ENCODE data around the gene TUBGCP6.

Gene TUBGCP6

DNA sequence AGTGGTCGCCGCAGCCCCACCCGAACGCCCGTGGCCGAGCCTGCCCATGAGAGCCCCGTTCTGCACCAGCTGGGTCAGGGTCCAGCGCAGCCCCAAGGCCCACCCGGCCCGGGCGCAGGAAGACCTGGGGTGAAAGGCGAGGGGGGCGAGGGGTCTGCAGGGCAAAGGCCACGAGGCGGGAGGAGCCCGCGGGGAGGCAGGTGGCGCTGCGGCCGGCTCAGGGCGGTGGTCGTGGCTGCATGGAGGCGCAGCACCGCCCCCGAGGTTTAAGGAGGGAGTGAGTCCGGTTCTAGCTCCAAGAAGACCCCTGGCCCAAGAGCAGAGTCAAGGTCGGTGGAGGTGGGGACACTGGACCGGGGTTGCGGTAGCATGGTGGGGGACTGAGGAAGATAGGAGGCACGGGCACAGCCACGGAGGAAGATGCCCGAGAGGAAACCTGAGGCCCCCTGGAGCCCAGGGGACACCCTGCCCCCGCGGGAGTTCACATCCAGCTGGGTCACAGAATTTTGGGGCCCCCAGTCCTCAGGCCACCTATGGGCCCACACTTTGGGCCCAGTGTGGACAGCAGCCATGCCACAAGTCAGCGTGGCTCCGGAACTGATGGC lies 6.8 kb upstream of the TUBGCP6 start:
- DNase-seq (ENCODE audit: low read depth in 1 of 2, low spot score in 1 of 2) = no peak

DNA sequence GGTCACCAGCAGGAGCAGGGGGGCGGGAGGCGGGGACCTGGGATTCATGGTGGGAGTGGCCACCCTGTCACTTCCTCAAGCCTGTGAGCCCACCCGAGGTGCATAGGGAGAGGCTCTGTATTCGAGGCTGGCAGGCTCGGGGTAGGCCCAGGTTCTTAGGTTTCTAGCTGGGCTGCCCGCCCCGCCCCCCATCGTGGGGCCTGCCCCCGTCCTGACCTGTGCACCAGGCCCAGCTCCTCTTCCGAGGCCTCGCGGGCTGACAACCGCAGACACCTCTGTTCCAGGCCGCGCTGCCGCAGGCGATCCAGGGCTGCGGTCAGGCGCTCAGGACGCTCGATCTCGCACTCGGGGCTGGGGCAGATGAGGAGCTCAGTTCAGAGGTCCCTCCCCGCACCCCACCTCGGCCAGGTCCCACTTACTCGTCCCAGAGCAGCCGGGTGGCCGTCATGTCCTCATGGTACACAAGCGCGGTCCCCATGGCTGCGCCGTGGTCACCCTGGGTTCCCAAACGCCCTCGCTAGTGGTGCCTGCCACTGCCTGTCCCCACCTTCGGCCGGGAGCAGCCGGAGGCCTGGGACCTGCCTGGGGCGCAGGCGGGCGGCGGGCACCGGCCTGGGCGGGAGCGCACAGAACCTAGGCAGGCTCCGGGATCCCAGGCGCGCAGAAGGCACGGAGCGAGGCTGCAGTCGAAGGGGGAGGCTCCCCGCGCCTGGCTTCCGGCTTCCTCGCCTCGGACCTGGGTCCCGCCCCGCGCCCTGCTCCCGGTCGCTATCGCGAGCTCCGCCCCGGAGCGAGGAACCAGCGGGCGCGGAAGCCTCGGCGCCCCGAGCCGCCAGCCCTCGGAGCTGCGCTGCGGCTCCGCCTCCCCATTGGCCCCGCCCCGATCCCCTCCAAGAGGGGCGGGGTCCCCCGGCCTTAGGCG lies 6.0 kb upstream of the TUBGCP6 start, which contains the start of gene HDAC10:
Gene HDAC10 (minus strand): TSS at position 711 of the 922 bp plus-strand sequence. CDS start 233 bp downstream, at position 478.
- DNase-seq (ENCODE audit: low read depth in 1 of 2, low spot score in 1 of 2) = peak in 1 of 2 donors; percentile 69

DNA sequence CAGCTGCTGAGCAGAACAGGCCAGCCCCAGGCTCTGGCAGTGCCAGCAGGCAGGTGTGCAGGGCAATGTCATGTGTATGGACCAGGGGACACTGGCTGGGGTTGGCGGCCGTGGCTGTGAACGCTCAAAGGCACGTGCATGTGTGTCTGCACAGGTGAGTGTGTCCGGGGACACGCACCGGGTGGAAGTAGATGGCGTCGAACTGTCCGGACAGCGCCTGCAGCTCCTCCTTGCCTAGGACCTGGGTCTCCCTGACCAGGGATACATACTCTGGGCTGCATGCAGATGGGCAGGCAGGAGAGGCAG lies 5.4 kb upstream of the TUBGCP6 start:
- no peak for DNase-seq (ENCODE audit: low read depth in 1 of 2, low spot score in 1 of 2)

DNA sequence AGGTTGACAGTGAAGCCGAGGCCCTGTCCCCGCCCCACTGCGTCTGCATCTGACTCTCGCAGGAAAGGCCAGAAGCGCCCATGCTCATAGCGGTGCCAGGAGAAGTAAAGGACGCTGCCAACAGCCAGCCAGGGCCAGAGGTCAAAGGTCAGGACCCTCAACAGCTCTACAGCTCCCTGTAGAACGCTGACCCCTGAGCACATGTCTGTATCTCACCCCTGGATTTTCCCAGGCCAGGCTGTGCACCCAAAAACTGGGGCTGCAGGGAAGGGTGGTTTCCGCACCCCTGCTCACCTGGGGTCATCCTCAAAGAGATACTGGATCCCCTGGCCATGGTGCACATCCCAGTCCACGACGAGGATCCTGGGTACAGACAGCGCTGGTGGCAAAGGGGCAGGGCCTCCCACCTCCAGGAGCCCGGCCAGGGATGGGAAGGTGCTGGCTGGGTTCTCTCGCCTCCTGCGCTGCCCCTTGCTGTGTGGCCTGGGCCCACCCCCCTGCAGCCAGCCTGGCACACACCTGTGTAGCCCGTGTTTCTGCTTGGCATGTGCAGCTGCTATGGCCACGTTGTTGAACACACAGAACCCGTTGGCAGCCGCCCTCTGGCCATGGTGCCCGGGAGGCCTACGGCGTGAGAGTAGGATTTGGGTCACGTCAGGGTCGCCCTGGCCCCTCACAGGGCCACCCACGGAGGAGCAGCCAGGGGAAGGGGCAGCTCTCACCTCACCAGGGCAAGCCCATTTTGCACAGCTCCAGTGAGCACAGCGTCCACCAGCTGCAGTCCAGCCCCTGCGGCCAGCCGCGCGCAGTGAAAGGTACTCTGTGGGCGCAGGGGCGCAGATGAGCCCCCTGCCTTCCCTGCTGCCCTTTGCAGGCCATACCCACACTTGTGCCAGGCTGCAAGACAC lies 4.8 kb upstream of the TUBGCP6 start:
- DNase-seq (ENCODE audit: low read depth in 1 of 2, low spot score in 1 of 2) = no peak

DNA sequence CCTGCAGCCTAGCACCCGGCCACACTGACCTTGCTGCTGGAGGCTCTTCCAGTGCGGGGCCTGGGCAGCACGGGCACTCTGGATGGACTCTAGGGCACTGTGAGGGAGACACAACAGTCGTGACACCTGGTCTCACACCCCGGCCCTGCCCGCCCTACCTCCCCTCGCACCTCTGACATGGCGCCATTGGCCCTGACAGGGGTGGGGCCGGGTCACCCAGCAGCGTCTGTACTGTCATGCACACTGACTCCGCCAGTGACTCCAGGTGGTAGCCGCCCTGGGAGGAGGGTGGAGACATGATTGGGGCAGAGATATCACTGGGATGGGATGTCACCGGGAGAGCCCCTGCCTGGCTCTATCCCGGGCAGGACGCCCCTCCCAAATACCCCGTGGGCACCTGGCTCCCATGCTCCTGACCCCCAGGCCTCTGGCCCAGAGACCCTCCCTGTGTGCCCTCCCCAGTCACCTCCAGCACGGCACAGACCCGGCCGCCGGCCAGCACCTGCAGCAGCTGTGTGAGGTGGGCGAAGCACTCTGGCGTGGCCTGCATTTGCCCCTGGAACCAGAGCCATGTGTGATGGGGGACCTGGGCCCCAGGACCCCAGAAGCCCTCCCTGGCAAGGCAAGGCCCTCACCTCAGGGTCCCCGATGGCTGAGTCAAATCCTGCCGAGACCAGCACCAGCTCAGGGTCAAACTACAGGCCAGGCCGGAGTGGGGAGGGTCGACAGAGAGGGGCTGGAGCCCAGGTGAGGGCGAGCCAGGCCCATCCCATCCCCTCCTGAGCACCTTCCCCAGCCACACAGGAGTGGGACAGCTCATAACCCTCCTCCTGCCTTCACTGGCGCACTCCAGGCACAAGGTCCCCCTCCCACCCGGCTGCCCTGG lies 3.6 kb upstream of the TUBGCP6 start:
- DNase-seq (ENCODE audit: low read depth in 1 of 2, low spot score in 1 of 2) = no peak

DNA sequence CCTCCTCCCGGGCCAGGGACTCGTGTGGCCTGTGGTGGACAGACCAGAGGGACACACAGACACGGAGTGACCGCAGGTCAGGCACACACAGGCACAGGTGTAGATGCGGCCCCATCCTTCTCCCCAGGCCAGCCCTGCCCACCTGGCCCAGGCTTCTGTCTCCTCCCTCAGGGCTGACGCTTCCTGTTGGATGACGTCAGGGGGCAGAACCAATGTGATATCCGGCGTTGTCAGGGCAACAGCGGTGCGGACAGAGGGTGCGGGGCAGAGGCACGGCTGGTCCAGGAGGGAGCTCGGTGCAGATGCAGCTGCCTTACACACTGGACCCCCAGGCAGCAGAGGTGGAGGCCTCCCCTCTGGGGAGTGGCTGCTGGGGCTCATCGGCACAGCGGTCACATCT lies 2.9 kb upstream of the TUBGCP6 start:
- DNase-seq (ENCODE audit: low read depth in 1 of 2, low spot score in 1 of 2) = no peak

DNA sequence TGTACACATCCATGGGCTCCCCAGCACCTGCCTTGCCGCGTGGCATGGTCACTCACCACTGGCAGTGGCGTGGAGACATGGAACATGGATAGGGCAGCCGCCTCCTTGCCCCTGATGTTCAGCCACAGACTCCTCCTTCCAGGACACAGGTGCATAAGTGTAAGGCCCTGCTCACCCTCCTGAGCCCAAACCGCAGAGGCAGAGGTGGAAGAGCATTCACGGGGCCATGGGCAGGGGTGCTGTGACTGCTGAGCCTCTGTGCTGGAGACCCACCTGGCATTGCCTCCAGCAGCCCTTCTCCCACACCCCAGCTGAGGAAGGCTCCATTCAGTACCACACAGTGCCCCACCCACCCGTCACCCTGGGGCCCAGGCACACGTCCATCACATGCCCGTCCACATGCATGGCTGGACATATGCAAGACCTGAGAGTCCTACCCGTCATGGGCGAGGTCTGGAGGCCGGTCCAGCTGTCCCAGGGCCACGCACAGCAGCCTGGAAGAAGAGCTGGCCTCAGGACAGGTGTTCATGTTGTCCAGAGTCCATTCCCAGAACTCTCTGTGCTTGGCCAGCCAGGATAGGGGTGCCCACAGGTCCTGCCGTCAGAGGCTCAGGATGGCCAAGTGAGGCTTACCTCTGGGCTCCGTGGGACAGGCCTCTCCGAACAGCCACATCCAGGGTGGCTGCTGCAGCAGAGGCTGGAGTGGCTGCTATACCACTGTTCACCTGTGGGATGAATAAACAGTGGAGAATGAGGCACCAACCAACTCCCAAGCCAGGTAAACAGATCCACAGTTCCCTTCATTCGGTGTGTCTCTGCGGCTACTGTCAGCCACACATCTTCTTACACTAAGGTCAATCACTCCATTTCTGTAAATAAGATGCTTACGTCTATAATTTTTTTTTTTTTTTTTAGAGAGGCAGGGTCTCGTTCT lies 1.7 kb upstream of the TUBGCP6 start:
- no peak for DNase-seq (ENCODE audit: low read depth in 1 of 2, low spot score in 1 of 2)

DNA sequence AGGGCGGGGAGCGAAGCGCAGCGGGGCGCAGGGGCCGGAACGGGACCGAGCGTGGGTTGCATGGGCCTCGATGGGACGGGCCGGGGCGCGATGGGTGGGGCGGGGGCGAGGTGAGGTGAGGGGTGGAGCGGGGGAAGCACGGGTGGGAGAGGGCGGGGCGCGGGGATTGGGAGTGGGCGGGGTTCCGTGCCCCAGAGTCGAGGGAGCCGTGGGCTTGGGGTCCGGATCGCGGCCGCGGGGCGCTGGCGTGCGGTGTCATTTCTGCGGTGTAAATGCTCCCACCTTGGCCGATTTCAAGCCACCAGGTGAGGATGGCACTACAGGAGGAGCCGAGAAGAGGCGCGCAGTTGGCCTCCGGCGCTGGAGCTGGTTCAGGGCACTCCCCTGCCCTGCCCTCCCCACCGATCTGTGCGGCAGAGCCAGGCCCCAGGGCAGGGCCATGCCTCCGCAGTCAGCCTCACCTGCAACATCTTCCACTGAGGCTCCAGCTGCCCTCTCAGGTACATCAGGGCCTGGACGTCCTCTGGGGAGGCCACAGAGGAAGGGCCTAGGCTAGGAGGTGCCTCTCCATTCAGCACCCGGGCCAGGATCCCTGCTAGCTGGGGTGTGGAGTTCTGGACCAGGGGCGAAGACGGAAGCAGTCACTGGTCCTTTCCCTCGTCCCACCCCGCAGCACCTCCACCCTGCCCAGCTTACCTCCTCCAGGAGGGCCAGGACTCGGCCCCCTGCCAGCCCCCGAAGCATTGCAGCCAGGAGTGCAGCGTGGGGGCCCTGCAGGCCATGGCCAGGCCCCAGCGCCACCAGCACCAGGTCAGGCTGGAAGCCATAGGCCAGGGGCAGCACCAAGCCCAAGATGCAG lies 620 bp upstream of the TUBGCP6 start:
- DNase-seq (ENCODE audit: low read depth in 1 of 2, low spot score in 1 of 2) = no peak

DNA sequence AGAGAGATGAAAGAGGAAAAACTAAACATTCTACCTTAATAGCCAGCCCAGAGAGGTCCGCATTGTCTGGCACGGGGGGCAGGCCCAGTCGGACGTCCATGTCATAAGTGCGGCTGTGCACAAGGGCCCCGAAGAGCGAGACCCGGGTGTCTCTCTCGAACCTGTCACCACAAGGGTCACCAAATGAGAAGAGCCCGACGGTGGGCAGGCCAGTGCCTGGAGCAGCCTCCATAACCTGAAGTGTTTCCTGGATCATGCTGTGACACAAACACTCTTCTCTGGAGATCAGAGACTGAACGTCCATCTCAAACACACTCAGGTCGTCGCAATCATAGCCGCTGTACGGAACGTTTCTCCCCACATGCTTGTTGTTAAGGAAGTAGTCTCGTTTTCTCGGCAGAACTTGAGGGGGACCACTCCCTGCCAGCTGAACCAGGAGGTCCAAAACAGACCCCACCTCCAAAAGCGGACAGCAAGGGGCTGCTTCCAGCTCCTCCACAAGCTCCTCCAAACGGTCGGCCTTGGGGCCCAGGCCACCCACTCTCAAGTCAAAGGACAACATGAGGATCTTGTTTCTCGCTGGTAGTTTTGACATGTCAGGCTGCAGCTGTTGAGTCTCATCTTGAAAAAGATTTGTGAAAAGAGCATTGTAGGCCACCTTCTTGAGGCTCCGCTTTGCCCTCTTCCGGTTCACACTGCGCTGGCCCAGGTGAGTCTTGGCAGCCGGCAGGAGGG lies 971 bp downstream of the TUBGCP6 start:
- DNase-seq (ENCODE audit: low read depth in 1 of 2, low spot score in 1 of 2) = no peak

DNA sequence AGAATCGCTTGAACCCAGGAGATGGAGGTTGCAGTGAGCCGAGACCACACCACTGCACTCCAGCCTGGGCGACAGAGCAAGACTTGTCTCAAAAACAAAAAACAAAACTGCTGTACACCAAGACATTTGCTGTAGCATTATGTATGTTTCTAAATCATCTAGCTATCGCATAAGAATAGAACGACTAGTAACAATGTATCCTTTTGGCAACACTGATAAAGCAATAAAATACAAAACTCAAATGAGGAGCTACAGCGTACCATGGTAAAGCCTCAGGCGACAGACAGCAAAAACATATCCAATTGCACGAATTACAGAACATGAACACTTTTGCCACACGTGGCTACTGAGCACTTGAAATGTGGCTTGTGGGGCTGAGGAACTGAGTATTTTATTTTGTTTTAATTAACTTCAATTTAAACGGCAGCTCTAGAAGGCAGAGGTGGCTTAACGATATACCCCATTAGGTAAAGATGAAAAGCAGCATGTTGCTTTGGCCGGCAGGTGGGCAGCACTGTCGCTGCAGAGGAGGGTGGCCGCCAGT lies 2.3 kb downstream of the TUBGCP6 start:
- no peak for DNase-seq (ENCODE audit: low read depth in 1 of 2, low spot score in 1 of 2)

DNA sequence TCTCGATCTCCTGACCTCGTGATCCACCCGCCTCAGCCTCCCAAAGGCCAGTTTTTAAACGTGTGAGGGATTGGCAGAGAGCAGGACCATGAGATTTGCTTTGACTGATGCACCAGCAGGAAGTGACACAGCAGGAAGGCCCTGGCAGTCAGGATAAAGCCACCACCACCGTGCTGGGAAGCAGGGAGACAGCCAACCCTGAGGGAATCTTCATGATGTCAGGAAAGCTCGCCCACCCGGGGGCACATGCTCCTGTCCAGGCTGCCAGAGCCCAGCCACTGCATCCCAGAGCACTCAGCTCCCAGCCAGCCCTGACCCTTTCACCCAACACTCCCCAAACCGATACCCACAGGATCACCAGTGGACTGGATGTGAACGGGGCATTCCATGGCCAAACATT lies 6.1 kb downstream of the TUBGCP6 start:
- DNase-seq (ENCODE audit: low read depth in 1 of 2, low spot score in 1 of 2) = no peak

DNA sequence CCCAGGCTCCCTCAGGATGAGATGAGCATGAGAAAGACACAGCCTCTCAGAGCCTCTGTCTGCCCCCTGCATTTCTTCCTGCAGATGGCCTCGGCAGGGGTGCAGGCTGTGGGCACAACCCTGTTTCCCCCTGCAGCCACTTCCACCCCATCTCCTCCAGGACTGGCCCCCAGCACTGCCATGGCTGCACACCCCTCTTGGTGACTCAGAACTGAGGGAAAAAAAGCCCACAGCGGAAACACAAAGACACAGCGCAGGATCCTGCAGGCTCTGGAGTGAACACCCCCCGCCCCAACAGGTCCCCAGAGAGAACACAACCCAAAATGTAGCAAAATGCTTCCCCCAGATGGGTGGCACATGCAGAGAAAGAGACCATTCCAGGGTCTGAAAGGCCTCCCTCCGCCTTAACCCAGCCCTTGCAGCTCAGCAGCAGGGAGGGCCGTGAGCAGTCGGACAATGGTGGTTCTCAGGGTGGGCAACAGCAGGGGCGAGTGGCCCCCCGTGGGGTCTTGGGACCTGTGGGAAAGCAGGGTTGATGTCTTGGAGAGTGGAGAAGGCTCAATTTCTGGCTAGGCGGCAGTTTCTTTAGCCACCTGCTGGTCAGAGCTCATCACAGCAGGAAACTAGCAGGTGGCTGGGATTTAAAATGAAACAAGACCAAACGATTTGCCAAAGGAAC lies 8.0 kb downstream of the TUBGCP6 start:
- no peak for DNase-seq (ENCODE audit: low read depth in 1 of 2, low spot score in 1 of 2)

DNA sequence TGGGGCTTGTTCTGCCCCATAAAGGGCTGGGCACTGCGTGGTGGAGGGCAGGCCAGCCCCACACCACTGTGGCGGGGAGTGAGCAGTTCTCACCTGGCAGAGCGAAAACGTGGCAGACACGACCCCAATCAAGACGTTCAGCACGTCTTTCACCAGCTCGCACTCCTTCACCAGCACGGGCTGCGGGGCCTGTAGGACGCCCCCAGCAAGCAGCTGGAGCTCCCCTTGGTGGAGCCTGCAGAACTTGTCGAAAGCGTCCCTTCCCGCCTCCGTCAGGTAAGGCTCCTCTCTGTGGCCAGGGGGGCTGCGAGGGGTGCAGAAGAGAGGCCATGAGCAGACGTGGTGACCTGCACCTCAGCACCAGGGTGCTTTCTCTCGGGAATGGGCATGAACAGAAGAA lies 11.6 kb downstream of the TUBGCP6 start:
- no peak for DNase-seq (ENCODE audit: low read depth in 1 of 2, low spot score in 1 of 2)

DNA sequence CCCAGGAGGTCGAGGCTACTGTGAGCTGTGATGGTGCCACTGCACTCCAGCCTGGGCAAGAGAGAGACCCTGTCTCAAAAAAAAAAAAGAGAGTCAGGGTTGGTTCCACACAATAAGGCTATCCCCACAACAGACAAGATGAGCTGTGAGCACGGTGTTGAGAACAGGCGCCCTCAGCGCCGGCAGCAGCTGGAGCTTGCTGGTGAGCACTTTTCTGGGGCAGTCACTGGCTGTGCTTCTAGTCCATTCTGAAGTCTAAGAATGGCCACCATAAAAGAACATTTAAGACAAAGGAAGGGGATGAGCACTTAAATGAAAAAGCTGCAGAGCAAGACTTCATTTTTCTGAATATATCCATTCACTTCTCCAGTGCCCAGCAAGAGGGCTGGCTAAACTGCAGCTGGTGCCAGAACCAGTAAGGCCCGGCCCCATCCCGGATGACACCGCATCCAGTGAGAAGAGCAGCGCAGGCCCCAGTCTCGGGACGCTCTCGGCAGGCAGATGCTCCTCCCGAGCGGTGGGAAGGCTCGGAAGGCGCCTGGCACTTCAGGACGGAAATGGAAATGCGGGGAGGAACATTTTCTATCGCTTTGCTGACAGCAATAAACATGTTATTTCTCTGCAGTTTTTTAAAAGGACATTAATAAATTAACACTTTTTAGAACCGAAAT lies 12.2 kb downstream of the TUBGCP6 start:
- no peak for DNase-seq (ENCODE audit: low read depth in 1 of 2, low spot score in 1 of 2)

DNA sequence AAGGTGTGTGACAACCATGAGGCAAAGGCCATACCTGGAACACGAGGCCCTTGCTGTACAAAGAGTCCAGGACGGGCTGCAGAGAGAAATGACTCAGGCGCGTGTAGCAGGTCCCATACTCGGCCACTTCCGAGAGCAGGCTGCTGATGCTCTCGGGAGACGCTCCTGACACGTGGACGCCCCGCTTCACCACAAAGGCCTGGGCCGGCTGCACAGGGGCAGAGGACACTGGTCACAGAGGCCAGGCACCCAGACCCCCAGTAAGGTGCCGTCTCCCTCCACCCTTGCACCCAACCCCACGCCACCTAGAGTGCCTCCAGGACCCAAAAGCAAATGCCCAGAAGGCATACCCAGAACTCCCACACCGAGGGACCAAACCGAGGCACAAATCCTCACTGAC lies 15.5 kb downstream of the TUBGCP6 start:
- no peak for DNase-seq (ENCODE audit: low read depth in 1 of 2, low spot score in 1 of 2)

DNA sequence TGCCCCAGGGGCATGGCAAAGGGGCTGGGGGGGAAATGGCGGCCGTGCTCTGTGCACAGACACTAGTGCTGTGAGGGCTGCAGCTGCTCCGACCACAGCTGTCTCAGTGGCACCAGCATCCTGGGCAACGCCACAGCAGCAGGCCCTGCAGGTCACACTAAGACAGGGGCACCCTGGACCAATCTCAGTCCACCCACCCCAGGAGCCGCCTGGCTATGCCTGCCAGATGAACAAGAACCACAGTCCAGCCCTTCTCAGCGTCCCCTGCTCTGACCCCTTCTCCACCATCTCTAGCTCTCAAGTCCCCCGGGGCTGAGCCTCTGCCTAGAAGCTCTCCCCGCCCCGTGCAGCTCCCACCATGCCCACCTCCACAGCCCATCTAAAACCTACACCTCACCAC lies 16.5 kb downstream of the TUBGCP6 start:
- DNase-seq (ENCODE audit: low read depth in 1 of 2, low spot score in 1 of 2) = no peak
